Keratinocyte (primary cell): Measurements from ENCODE around the gene CCZ1B.
"Not testable (repeated sequence)": the region's sequence is repeated elsewhere in the genome, so short reads cannot be mapped to it uniquely, and the experiment has no call there.

Experiments used
- EZH2 ChIP-seq: IDR thresholded peaks from one replicate; pipeline ENCODE4 v1.6.1; 2012; ENCODE audit warnings: inconsistent platforms, mild to moderate bottlenecking, low read length, moderate library complexity
- TF ChIP-seq, protein P1 (sequence below), 3 experiments: IDR thresholded peaks in 1 of 3; conservative IDR thresholded peaks in 1 of 3; optimal IDR thresholded peaks in 1 of 3; 2 replicates in 2 of 3; 3 replicates in 1 of 3; pipeline versions ENCODE3 to v1.5.1; 2011; ENCODE audit warnings: low read length in 3 of 3, mild to moderate bottlenecking in 3 of 3, moderate library complexity in 2 of 3, control low read depth in 1 of 3, inconsistent platforms in 1 of 3; ENCODE audit not compliant: insufficient read depth in 2 of 3; ENCODE audit errors: extremely low read depth in 1 of 3

GRCh38 chr7:6800331-6800730 is 25.7 kb downstream of the CCZ1B start:
- TF ChIP-seq, protein P1, sequence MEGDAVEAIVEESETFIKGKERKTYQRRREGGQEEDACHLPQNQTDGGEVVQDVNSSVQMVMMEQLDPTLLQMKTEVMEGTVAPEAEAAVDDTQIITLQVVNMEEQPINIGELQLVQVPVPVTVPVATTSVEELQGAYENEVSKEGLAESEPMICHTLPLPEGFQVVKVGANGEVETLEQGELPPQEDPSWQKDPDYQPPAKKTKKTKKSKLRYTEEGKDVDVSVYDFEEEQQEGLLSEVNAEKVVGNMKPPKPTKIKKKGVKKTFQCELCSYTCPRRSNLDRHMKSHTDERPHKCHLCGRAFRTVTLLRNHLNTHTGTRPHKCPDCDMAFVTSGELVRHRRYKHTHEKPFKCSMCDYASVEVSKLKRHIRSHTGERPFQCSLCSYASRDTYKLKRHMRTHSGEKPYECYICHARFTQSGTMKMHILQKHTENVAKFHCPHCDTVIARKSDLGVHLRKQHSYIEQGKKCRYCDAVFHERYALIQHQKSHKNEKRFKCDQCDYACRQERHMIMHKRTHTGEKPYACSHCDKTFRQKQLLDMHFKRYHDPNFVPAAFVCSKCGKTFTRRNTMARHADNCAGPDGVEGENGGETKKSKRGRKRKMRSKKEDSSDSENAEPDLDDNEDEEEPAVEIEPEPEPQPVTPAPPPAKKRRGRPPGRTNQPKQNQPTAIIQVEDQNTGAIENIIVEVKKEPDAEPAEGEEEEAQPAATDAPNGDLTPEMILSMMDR (optimal IDR thresholded peaks at IDR 0.05 in 1 of 3, IDR thresholded peaks at IDR 0.05 in 1 of 3, conservative IDR thresholded peaks at IDR 0.05 in 1 of 3; ENCODE audit: extremely low read depth in 1 of 3, insufficient read depth in 2 of 3, low read length in 3 of 3) = not testable (repeated sequence)
- not testable (repeated sequence) for TF ChIP-seq EZH2
